Measurements from ENCODE around the gene ADAMTS20. TPM values are rescaled to one million over a fixed set of nuclear protein-coding genes. Genes with fewer than 3 reads are reported as not detected.

The ADAMTS20 gene, protein sequence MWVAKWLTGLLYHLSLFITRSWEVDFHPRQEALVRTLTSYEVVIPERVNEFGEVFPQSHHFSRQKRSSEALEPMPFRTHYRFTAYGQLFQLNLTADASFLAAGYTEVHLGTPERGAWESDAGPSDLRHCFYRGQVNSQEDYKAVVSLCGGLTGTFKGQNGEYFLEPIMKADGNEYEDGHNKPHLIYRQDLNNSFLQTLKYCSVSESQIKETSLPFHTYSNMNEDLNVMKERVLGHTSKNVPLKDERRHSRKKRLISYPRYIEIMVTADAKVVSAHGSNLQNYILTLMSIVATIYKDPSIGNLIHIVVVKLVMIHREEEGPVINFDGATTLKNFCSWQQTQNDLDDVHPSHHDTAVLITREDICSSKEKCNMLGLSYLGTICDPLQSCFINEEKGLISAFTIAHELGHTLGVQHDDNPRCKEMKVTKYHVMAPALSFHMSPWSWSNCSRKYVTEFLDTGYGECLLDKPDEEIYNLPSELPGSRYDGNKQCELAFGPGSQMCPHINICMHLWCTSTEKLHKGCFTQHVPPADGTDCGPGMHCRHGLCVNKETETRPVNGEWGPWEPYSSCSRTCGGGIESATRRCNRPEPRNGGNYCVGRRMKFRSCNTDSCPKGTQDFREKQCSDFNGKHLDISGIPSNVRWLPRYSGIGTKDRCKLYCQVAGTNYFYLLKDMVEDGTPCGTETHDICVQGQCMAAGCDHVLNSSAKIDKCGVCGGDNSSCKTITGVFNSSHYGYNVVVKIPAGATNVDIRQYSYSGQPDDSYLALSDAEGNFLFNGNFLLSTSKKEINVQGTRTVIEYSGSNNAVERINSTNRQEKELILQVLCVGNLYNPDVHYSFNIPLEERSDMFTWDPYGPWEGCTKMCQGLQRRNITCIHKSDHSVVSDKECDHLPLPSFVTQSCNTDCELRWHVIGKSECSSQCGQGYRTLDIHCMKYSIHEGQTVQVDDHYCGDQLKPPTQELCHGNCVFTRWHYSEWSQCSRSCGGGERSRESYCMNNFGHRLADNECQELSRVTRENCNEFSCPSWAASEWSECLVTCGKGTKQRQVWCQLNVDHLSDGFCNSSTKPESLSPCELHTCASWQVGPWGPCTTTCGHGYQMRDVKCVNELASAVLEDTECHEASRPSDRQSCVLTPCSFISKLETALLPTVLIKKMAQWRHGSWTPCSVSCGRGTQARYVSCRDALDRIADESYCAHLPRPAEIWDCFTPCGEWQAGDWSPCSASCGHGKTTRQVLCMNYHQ (N-terminal part only)
- polyA plus RNA-seq (2013, experiment 1 of 2) = 2.0 TPM
- 1.3 TPM for polyA plus RNA-seq (2013, experiment 2 of 2)

DNA sequence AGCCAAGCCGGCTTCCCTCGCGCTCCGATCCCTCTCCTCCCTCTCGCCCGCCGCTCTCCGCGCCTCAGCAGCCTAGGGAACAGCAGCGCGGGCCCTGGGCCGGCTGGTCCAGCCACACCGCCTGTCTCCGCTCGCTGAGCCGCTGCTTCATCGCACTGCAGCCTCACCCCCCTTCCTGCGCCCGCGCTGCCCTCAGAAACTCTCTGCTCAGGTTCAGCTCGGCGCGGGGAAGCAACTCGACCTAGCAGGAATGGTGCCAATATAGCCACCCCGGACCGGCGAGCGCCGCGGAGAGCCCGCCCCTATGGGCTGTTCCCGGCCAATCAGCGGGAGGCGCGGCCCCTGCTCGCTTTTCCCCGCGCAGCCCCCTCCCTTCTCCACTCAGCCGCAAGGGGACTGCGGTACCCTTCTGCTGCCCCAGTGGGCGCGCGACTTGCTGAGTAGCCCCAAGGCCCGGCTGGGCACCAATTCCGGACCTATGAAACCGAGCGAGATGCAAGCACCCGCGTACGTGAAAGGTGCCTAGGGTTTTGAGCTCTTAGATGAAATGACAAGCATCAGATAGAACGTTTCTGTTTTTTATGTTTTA lies at the start of gene ADAMTS20:
Gene ADAMTS20, minus strand, starts transcription at position 233 of the 589 bp plus-strand sequence. CDS start 282 bp downstream, outside the sequence.
- peaks cover 5% of the 10 kb centered on the region for H3K9me3 ChIP-seq (ENCODE audit: control insufficient read depth, low read length)
- no peaks in the 10 kb centered on the region for H3K36me3 ChIP-seq (ENCODE audit: control insufficient read depth, insufficient read depth, low read length)
- no peak within 1 kb of the TSS for H3K27ac ChIP-seq (ENCODE audit: low read depth, low read length, severe bottlenecking)
- H3K4me1 ChIP-seq (ENCODE audit: control insufficient read depth, insufficient read depth, low read length, poor library complexity, severe bottlenecking) = no peaks in the 10 kb centered on the region
- 0% methylated on average over 24 to 28 of the region's 51 CpGs for WGBS, 2 experiments (ENCODE audit: insufficient coverage in 2 of 2)
- peak within 1 kb of the TSS; percentile 54 for H3K4me3 ChIP-seq (ENCODE audit: extremely low read depth, insufficient read depth, low read length, poor library complexity, severe bottlenecking)

DNA sequence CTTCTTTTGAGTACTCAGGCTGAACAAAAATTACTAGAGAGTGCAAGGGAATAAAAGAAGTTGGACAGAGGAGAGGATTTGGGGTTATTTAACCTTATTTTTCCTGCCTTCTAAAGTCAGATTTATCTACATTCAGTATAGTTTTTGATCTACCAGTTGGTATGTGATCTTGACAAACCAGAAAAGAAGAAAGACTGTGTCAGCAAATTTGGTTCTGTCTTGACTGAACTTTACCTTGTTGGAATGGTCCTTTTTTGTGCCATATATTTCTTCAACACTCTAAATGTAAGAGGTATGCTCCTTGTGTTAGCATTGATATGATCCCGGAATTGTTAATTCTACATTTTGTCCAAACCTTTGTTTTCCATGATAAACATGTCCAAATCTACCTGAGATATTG lies 47.7 kb upstream of the ADAMTS20 start:
- WGBS, 2 experiments (ENCODE audit: insufficient coverage in 2 of 2) = no CpG with 5 or more reads among the region's 1 CpG
- H3K4me3 ChIP-seq (ENCODE audit: extremely low read depth, insufficient read depth, low read length, poor library complexity, severe bottlenecking) = no peak overlapping the region
- H3K27ac ChIP-seq (ENCODE audit: low read depth, low read length, severe bottlenecking) = no peak overlapping the region
- no peaks in the 10 kb centered on the region for H3K36me3 ChIP-seq (ENCODE audit: control insufficient read depth, insufficient read depth, low read length)
- no peaks in the 10 kb centered on the region for H3K4me1 ChIP-seq (ENCODE audit: control insufficient read depth, insufficient read depth, low read length, poor library complexity, severe bottlenecking)
- no peaks in the 10 kb centered on the region for H3K9me3 ChIP-seq (ENCODE audit: control insufficient read depth, low read length)

DNA sequence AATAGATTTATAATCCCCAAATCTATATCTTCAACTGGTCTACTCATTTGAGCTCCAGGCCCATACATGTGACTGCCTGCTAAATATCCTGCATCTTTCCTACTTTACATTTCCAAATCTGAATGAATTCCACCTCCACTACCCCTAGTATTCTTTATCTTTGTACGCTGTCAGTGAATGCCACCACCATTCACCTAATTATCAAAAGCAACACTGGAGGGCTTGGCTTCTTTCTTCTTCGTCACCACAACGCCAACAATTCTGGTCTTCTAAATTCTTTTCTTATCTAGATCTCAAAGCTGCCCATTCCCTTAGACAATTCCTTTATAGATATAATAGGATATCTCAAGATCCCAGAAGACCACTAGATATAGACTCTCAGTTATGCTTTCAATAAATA lies 47.1 kb upstream of the ADAMTS20 start:
- no peaks in the 10 kb centered on the region for H3K9me3 ChIP-seq (ENCODE audit: control insufficient read depth, low read length)
- H3K4me3 ChIP-seq (ENCODE audit: extremely low read depth, insufficient read depth, low read length, poor library complexity, severe bottlenecking) = no peak overlapping the region
- 90 to 100% methylated on average over 1 of the region's 3 CpGs for WGBS, 2 experiments (ENCODE audit: insufficient coverage in 2 of 2)
- H3K27ac ChIP-seq (ENCODE audit: low read depth, low read length, severe bottlenecking) = no peak overlapping the region
- no peaks in the 10 kb centered on the region for H3K4me1 ChIP-seq (ENCODE audit: control insufficient read depth, insufficient read depth, low read length, poor library complexity, severe bottlenecking)
- H3K36me3 ChIP-seq (ENCODE audit: control insufficient read depth, insufficient read depth, low read length) = no peaks in the 10 kb centered on the region

DNA sequence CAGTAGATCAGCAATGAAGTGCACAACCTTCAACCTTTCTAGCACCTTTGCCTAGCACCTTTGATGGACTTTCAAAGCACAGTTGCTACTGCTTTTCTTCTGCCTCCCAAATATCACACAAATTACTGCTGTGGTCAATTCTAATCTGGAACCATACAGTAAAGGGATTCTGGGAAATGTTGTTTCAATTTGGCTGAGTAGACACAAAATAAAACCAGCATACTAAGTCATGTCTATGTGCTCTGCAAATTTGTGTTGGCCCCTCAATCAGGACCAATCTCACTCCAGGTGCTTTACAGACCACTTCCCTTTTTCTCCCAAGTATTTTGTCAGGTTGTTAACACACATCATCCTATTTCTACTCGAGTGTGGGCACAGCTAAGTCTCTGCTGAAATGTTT lies 38.3 kb upstream of the ADAMTS20 start:
- H3K4me1 ChIP-seq (ENCODE audit: control insufficient read depth, insufficient read depth, low read length, poor library complexity, severe bottlenecking) = no peaks in the 10 kb centered on the region
- H3K36me3 ChIP-seq (ENCODE audit: control insufficient read depth, insufficient read depth, low read length) = no peaks in the 10 kb centered on the region
- no peak overlapping the region for H3K4me3 ChIP-seq (ENCODE audit: extremely low read depth, insufficient read depth, low read length, poor library complexity, severe bottlenecking)
- WGBS, 2 experiments (ENCODE audit: insufficient coverage in 2 of 2) = no CpG with 5 or more reads among the region's 1 CpG
- no peaks in the 10 kb centered on the region for H3K9me3 ChIP-seq (ENCODE audit: control insufficient read depth, low read length)
- no peak overlapping the region for H3K27ac ChIP-seq (ENCODE audit: low read depth, low read length, severe bottlenecking)

DNA sequence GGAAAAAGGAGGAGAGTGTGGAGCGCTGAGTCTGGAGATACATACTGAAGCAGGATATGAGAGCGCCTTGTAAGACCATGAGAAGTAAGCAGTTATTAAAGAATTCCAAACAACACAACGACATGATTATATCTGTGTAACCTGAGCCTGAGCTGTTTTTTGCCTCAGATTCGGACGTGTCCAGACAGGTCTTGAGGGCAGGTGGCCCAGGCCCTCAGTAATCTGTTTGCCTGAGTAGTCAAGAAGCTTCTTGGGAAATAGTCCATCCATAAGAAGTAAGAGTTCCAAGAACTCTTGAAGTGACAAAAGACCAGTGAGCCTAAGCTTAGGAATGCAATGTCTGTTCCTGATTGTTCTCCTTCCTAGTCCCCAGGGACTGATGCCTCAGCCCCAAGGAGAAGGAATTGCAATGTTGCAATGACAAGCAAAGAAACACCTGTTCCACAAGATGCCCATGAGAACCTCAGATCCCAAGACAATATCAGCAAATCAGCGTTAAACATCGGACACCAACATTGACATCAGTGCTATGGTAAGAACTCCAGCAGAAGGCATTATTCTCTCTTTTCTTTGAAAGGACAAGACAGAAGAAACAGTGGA lies 34.7 kb upstream of the ADAMTS20 start:
- H3K9me3 ChIP-seq (ENCODE audit: control insufficient read depth, low read length) = no peaks in the 10 kb centered on the region
- H3K4me3 ChIP-seq (ENCODE audit: extremely low read depth, insufficient read depth, low read length, poor library complexity, severe bottlenecking) = no peak overlapping the region
- H3K27ac ChIP-seq (ENCODE audit: low read depth, low read length, severe bottlenecking) = no peak overlapping the region
- H3K4me1 ChIP-seq (ENCODE audit: control insufficient read depth, insufficient read depth, low read length, poor library complexity, severe bottlenecking) = no peaks in the 10 kb centered on the region
- WGBS, 2 experiments (ENCODE audit: insufficient coverage in 2 of 2) = 82 to 94% methylated on average over 7 of the region's 7 CpGs
- no peaks in the 10 kb centered on the region for H3K36me3 ChIP-seq (ENCODE audit: control insufficient read depth, insufficient read depth, low read length)

DNA sequence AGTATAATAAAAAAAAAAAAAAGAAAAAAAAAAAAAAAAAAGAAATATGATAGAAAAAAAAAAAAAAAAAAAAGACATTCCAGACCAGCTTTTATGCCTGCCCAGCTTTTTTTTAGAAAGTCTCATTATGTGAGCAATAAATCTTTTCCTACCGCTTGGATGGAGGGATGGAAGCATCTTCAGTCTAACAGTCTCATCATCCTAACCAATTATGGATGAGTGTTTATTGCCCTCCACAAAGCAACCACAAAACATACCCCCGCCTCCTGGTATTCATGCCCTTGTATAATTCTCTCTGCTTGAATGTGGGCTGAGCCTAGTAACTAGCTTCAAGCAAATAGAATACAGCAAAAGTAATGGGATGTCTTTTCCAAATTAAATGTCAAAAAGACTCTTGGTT lies 33.7 kb upstream of the ADAMTS20 start:
- H3K4me3 ChIP-seq (ENCODE audit: extremely low read depth, insufficient read depth, low read length, poor library complexity, severe bottlenecking) = no peak overlapping the region
- WGBS, 2 experiments (ENCODE audit: insufficient coverage in 2 of 2) = no CpG with 5 or more reads among the region's 2 CpGs

DNA sequence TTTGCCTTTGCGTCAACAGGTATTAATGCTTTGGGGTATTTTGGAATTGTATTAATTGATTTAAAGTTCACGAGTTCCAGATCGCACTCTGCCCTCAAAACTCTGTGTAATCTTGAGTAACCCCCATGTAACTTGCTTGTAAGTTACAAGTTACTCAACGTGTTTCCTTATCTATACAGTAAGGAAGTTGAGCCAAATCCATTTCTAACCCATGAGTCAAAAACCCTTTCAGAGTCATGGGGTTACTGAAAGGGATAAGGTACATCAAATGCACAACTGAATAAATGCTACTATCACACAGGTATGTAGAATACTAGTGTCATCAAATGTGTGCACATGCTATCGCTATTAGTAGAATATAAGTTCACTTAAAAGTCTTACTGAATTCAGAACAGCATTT lies 28.6 kb upstream of the ADAMTS20 start:
- 78% methylated on average over 2 of the region's 5 CpGs; no CpG with 5 or more reads in 1 of the 2 experiments for WGBS, 2 experiments (ENCODE audit: insufficient coverage in 2 of 2)

More for the DNA sequence above, 33.7 kb upstream of the ADAMTS20 start:
- Histone ChIP-seq H3K36me3 (ENCODE audit: control insufficient read depth, insufficient read depth, low read length) (no peaks in the 10 kb centered on the region), H3K27ac (ENCODE audit: low read depth, low read length, severe bottlenecking) (no peak overlapping the region), H3K4me1 (ENCODE audit: control insufficient read depth, insufficient read depth, low read length, poor library complexity, severe bottlenecking) (no peaks in the 10 kb centered on the region), H3K9me3 (ENCODE audit: control insufficient read depth, low read length) (no peaks in the 10 kb centered on the region)

DNA sequence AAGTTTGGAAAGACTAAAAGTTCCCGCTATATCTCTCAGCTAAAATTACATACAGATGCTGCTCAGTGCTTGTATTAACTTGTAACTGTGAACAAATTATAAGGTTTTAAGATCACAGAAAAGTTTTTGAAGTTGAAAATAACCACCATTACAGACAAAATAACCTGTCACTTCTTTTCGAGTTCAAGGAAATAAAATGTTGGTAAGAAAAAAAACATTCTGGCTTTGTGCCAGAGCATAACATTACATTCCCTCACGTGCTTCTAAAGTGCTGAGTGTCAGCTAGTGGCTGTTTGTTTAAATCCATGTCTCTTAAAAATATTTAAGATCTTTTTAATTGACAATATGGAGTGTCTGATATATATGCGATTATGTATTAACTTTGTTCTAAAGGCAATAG lies 27.2 kb upstream of the ADAMTS20 start:
- no peaks in the 10 kb centered on the region for H3K9me3 ChIP-seq (ENCODE audit: control insufficient read depth, low read length)
- H3K4me1 ChIP-seq (ENCODE audit: control insufficient read depth, insufficient read depth, low read length, poor library complexity, severe bottlenecking) = peaks cover 4% of the 10 kb centered on the region
- no peak overlapping the region for H3K4me3 ChIP-seq (ENCODE audit: extremely low read depth, insufficient read depth, low read length, poor library complexity, severe bottlenecking)
- H3K27ac ChIP-seq (ENCODE audit: low read depth, low read length, severe bottlenecking) = no peak overlapping the region
- no CpG with 5 or more reads among the region's 4 CpGs for WGBS, 2 experiments (ENCODE audit: insufficient coverage in 2 of 2)
- no peaks in the 10 kb centered on the region for H3K36me3 ChIP-seq (ENCODE audit: control insufficient read depth, insufficient read depth, low read length)

More for the DNA sequence above, 28.6 kb upstream of the ADAMTS20 start:
- peaks cover 4% of the 10 kb centered on the region for H3K4me1 ChIP-seq (ENCODE audit: control insufficient read depth, insufficient read depth, low read length, poor library complexity, severe bottlenecking)
- H3K4me3 ChIP-seq (ENCODE audit: extremely low read depth, insufficient read depth, low read length, poor library complexity, severe bottlenecking) = no peak overlapping the region
- H3K27ac ChIP-seq (ENCODE audit: low read depth, low read length, severe bottlenecking) = no peak overlapping the region
- H3K9me3 ChIP-seq (ENCODE audit: control insufficient read depth, low read length) = no peaks in the 10 kb centered on the region
- H3K36me3 ChIP-seq (ENCODE audit: control insufficient read depth, insufficient read depth, low read length) = no peaks in the 10 kb centered on the region

DNA sequence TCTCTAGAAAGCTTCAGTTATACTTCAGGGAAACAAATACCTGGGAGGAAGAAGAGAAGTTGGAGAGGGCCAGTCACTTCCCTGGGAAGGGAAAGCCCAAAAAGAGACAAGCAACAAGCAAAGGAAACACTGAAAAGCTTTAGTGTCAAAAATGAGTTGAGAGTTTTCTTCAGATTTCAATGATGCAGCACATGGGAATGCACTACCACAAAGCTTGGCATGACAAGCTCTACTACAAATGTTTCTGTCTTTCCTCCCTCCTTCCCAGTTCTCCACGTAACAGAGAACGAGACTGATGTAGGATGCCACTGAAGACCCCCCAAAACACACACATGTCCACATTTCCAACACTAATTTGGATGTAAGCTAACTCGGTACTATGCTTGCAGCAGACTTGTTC lies 26.8 kb upstream of the ADAMTS20 start:
- Histone ChIP-seq H3K4me3 (ENCODE audit: extremely low read depth, insufficient read depth, low read length, poor library complexity, severe bottlenecking) (no peak overlapping the region), H3K36me3 (ENCODE audit: control insufficient read depth, insufficient read depth, low read length) (no peaks in the 10 kb centered on the region), H3K4me1 (ENCODE audit: control insufficient read depth, insufficient read depth, low read length, poor library complexity, severe bottlenecking) (peaks cover 4% of the 10 kb centered on the region), H3K9me3 (ENCODE audit: control insufficient read depth, low read length) (no peaks in the 10 kb centered on the region), H3K27ac (ENCODE audit: low read depth, low read length, severe bottlenecking) (peak overlapping the region; percentile 24)
- whole genome bisulfite sequencing, 2 experiments (ENCODE audit: insufficient coverage in 2 of 2) = 80 to 100% methylated on average over 2 of the region's 3 CpGs

DNA sequence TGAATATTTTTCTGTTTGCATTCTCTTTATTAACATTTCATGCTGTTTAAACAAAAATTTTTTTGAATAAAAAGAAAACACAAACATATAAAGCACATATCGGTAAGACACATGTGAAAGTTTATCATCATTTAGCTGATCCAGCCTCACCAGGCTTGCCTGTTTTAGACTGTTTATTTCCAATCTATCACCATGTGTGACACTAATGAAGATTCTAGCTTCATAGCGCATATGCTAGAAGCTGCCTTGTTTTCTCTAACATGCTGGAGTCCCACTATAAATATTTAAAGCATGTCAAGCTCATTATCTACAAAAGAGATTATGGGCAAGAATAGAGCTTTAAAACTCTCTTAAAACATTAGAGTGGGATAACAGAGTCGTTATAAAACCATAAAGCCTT lies 25.4 kb upstream of the ADAMTS20 start:
- Histone ChIP-seq H3K4me1 (ENCODE audit: control insufficient read depth, insufficient read depth, low read length, poor library complexity, severe bottlenecking) (peaks cover 4% of the 10 kb centered on the region), H3K4me3 (ENCODE audit: extremely low read depth, insufficient read depth, low read length, poor library complexity, severe bottlenecking) (no peak overlapping the region), H3K9me3 (ENCODE audit: control insufficient read depth, low read length) (no peaks in the 10 kb centered on the region), H3K36me3 (ENCODE audit: control insufficient read depth, insufficient read depth, low read length) (no peaks in the 10 kb centered on the region), H3K27ac (ENCODE audit: low read depth, low read length, severe bottlenecking) (no peak overlapping the region)
- 89% methylated on average over 1 of the region's 3 CpGs; no CpG with 5 or more reads in 1 of the 2 experiments for WGBS, 2 experiments (ENCODE audit: insufficient coverage in 2 of 2)
